NCI-H146 treated with DMSO at 0.1 percent for 48 hours (cell line): Measurements from ENCODE around the gene APCDD1.
A peak's percentile ranks its signal among the peaks of the same experiment; 100 is the strongest.

Experiments used
- DNase-seq: peaks from one replicate; lab custom pipeline; 2025; ENCODE audit not compliant: unreplicated experiment; lab: John Stamatoyannopoulos, UW

APCDD1 gene

DNA sequence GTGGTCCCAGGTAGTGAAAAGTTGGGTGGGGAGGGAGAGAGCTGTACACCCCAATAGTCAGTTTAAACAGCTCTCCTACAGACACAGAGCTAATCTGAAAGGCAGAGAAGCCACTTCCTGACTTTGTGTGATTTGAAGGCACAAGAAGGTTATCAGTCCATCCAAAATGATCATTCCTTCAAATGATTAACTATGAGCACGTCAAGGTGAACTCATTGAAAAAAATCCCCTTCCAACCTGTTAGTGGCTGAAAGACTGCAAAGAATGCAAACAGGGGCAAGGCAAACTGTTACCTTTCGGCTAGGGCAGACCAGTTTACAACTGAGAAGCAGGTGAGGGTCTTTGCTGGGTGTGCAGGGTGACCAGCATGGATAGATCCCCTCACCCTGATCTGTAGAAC, 22.8 kb upstream of the APCDD1 start:
- no peak for DNase-seq

DNA sequence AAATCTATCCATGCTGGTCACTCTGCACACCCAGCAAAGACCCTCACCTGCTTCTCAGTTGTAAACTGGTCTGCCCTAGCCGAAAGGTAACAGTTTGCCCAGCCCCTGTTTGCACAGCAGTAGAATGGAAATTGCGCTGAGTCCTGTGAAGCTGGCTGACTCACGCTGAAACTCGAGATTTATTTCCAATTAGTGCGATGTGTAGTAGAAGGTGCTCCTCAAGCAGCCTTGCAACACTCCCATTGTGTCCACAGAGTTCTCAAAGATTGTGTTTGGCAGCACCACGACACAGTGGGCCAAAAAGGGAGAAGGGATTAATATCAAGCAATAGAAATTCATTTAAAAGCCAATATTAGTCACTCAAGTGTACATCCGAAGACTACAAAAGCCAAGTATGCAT, 21.7 kb upstream of the APCDD1 start:
- peak; percentile 38 for DNase-seq

DNA sequence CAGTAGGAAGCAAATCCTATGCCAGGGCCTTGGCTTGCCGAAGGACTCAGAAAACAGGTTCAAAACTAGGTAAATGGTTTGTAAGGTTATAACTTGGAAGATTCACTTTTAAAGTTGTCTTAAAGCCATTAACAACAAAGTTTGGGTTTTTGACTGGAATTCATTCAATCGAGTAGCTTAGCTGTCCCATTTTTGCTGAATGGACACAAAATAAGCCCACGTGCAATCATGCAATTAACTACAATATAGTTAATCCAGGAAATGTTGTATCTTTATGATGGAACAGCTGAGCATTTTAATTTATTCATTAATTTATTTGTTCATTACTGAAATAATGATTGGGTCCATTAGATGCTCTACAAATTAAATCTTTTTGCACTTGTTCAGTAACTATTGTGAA, 18.3 kb upstream of the APCDD1 start:
- no peak for DNase-seq

DNA sequence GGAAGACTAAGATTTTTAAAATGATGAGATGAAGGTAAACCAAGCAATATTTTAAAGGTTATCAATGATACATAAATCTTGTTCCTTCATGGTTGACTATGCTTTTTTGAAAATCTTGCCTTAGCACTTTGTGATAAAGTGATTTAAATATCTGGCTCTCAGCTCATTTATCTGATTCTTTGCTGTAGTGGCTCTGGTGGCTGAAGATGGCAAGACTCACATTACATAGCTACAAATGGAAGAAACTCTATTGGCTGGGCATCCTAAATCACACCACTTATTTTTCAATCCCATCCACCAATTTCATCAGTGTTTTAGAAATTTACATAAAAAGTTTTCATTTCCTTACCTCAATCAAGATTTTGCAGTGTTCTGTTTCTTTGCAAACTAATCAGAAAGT, 16.6 kb upstream of the APCDD1 start:
- DNase-seq, result no peak

DNA sequence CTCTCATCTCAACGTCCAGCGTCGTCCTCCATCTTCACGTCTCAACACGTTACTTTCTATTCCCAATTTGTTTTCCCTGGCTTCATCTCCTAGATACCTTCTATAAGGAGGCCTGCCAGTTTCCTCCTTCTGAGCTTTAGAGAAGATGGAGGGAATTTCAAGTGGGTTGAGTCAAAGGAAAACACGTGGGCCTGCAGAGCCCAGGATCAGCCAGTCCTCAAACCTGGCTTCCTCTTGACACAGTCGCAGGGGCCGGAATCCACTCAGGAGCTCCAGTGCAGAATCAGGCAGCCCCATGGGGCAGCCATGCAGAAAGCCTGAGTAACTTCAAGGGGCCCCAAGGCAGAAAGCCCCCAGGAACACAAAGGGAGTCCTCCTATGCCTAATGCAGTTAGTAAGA, 14.5 kb upstream of the APCDD1 start:
- DNase-seq, result no peak

DNA sequence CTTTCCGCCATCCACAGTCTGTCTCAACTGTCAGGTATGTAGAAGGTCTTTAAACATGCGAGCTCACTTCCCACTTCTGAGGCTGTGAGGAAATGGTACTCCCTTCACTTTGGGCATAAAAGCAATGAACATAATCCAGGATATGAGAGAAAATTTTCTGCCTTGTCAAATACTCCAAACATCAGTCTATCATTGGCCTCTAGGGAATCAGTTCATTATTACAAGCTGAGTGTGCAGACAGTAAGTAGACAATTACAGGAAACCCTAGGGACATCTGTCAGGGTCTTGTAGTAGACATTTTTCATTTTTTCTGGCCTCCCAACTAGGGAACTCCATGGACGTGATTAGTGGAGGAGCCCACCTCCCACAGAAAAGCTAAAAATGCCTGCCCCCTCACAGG, 13.6 kb upstream of the APCDD1 start:
- DNase-seq, result no peak

DNA sequence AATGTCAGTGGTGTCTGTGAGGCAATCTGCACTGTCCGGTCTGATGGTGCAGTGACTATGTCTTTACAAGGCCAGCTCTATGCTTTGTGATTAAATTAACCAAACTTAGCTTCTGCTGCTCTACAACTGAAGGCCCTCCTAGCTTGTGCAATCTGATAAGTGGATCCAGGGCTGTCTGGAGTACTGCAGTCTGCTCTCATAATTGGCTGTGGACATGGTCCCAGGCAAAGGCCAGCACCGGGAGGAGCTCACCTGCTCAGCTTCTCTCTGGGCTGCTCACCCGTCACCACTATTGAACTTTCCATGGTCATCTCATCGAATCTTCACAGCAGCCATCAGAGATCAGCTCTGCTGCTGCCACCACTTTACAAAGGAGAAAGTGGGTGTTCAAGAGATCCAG, 13.0 kb upstream of the APCDD1 start:
- DNase-seq, result no peak

DNA sequence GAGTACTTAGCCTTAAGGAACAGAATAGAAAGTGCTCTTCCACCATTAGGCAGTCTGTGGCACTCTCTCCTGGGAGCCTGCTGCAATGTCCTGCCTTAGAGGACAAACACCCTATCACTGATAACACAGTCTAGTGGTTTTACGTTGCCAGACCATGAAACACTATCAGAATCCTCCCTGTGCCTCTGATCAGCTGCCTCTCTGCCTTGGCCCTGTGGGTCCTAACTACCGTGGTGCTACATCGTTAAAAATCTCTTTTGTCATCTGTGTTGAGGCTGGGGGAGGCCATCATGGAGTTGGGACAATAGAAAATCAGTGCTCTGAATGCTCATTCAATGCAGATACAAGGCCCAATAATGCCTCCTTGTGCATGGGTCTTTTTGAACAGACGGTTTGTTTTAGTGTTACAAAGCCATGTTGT, 11.9 kb upstream of the APCDD1 start:
- DNase-seq, result no peak

DNA sequence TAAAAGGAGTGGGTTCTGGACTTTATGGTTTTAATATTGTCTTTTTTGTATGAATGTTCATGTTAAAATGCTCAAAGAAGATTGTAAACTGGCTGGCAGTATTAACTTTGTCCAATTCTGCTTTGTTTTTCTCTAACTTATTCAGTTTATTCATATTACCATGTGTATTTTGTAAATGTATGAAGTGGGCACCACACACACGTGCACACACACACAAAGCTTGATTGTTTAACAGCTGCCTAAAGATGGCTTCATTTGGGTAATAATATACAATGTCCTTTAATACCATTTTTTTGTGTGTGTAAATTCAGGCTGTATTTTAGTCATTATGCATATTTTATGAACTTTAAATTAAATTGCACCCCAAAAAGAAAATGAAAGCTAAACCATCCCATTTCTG, 11.4 kb upstream of the APCDD1 start:
- DNase-seq, result no peak

DNA sequence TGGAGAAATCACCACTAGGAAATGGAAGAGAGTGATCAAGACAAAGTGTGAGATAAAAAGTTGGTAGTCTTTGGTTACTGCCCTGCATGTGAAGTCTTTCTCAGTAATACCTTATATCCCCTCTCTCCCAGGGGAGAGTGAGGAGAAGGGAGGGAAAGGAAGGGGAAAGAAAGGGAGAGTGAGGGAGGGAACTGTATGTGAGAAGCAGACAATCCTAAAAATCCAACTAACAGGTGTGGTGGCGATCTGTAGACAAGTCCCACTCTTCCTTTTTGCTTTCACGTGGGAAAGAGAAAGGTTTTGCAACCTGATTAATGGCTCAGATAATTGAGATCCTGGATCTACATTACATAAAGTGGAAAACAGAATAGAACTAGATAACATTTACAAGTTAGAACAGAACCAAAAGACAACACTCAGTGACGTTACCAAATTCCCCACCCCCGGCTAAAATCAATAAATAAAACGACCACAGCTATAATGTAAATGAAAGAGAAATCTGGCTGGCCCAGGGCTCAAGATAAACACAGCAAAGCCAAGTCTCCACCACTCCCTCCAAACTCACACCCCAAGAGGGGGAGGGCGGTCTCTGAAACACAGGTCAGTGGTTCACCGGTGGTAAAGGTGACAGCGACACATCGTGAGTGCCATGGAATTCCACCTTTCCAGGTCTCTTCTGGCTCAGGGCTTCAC, 10.0 kb upstream of the APCDD1 start:
- peak; percentile 32 for DNase-seq

DNA sequence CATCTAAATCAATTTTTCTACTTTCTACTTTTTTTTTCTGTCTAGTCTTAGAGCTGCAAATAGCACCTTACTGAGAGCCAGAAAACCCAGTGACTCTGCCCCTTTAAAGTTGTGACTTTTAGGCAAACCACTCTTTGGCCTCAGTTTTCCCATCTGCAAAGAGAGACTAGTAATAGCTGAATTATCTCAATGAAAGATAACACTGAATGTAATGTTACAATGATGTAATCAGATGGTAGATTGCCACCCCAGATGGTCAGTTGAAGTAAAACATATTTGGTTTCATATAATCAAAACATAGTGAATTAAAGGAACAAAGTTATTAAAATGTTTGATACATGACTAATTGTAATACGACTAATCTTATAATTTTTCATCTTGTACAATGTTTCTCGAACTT, 5.0 kb upstream of the APCDD1 start:
- DNase-seq, result no peak

DNA sequence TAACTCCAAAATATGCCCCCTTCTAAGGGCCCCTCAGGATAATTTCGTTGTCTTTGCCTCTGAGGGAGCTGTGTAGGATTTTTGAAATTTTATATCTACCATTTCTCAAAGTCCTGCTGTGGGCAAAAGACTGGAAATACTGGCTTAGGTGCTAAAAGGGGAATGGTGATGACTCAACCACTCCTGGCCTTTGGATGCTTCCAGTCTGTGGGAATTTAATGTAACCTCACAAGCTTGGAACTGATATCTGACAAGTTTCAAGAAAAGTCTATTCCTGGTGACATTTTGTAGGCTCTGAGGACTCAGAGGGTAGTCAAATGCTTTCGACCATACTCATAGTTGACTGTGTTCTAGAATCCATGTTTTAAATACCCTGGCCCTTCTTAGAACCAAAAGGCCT, 3.4 kb upstream of the APCDD1 start:
- no peak for DNase-seq

DNA sequence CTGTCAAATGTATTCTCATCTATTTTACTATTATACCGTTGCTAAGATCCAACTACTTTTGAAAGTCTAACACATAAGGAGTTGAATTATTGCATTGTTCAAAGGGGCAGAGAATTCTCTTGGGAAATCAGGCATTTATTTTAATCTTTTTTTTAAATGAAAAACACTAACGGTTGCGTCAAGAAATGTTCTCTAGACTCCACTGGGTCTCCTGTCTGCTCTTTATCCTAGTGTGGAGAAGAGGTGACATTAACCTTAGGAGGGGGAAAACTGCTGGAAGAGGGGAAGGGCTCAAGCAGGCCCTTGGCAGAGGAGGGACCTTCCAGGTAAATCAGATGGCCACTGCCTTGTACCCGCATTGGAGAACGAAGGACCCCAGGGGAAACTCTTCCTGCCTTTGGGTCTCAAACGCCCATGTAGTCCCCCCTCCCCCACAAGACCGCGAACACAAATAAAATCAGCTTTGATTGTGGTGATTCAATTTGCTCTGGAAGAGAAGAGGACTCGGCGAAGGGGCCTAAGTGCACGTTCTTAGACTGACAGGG, 1.1 kb upstream of the APCDD1 start:
- no peak for DNase-seq

DNA sequence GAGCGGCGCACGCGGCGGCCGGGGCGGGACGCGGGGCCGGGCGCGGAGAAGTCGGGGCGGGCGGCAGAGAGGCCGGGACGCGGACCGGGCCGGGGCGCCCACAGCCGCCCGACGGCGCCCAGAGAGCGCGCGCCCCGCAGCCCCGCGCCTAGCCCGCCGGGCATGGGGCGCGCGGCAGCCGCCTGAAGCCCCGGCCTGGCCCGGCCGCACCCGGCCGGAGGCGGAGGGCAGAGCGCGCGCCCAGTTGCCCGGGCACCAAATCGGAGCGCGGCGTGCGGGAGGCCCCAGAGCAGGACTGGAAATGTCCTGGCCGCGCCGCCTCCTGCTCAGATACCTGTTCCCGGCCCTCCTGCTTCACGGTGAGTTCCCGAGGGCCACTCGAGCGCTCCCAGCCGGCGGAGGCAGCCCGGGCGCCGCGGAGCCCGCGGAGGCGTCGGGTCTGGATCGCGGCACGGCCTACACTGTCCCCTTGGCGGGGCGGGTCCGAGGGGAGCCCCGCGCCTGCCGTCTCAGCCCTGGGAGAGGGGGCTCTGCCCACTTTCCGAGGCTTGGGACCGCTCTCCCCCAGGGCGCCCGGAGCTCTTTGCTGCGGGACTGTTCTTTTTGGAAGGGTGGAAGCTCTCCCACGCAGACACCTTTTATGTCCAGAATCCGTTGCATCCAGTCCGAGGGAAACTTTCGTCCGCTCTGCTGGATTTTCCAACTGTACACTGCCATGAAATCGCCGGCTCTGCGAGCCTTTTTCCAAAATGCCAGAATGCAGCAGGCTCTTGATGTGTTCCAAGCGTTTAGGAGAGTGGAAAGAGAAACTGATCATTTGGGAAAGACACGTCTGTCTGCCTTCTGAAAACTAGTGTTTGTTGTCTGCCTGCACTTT, 484 bp downstream of the APCDD1 start:
- no peak for DNase-seq

DNA sequence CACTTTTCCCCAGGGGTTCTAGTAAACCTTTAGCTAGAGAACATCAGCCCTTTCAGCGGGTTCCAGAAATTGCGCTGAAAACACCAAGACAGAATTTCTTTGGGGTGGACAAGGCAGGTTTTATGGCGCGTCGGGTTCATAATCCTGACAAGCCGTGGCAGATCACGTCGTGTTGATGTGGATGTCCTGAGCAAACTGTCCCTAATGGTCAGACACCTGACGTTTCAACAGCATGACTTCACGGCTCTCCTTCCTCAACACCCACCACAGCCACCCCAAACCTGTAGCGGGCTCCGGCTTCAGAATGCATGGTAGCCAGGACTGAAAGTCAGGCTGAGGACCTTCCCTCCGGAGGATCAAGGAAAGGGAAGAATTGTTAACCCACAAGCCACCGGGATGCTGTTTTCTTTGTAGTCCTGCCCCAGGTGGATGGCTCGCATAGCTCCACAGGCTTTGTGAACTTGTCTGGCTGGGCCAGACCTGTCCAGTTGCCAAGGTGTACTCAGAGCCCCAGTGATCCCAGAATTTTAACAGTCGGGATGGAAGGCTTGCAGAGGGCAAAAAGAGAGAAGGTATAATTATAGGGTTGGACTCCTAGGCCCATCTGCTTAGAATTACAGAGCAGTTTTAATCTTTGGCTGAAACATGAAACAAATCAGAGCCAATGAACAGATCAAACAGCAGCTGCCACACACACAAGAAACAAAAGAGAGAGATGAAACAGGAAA, 1.5 kb downstream of the APCDD1 start:
- peak; percentile 54 for DNase-seq

DNA sequence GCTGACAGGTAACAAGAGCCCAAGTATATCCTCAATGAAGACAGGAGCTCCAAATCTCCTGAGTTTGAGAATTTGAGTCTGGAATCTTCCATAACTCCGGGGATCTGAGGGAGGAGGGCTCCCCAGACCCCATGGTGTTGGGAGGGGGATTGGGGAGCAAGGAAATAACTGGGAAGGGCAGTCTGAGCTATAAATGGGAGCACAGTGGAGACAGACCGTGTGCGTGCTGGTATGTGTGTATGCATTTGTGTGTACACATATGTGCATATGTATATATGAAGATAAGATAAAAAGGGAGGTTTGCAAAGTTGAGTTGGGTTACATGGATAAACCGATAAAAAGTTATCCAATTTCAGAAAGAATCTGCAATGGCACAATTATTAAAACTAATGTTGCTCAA, 2.3 kb downstream of the APCDD1 start:
- no peak for DNase-seq

DNA sequence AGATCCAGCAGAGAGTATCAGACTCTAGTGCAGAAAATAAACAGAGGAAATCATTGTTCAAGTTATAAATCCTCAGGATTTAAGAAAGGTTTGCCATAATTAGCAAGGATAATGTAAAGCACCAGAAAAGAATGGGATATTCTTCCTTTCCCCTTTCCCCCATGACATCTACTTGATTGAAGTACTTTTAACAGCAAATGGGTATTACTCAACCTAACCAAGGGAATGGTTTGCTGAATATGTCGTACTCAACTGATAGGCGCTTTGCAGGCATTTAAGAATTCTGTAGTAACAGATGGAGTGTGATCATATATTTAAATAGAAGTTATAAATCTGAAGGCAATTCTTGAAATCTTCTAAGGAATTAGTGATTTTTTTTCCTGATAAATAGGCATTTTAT, 2.7 kb downstream of the APCDD1 start:
- no peak for DNase-seq

DNA sequence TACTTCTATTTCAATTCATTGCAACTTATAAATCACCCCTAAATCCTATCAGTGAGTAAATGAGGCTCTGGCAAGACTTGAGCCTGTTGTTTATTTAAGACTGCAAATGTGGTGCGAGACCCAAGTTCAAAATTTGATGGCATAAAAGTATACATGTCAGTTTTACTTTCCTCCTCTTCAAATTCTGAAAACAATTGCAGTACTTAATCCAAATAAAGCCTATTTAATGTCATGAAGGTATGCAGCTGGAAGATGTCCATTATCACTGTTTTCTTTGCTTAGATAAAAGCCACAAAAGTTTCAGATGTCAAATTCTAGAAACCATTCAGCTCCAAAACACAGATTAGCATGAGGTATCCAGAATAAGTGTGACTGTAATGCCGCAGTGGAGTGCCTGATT, 3.3 kb downstream of the APCDD1 start:
- no peak for DNase-seq

DNA sequence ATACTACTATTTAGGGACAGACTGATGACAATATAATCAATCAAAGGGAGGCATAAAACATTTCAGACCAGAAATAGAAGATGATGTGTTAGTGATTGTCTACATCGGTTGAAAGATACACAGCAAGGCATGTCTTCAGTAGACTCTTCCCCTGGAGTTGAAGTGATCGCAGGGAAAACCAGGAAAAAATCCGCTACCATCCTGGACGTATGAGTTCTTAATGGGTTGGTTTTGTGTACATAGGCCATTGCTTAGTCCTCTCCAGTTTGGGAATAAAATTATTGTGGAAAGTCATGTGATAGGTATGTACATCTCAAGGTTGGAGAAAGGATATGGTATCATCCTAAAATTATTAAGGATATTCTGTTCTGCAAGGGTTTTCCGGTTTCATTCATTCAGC, 4.3 kb downstream of the APCDD1 start:
- DNase-seq, result no peak

DNA sequence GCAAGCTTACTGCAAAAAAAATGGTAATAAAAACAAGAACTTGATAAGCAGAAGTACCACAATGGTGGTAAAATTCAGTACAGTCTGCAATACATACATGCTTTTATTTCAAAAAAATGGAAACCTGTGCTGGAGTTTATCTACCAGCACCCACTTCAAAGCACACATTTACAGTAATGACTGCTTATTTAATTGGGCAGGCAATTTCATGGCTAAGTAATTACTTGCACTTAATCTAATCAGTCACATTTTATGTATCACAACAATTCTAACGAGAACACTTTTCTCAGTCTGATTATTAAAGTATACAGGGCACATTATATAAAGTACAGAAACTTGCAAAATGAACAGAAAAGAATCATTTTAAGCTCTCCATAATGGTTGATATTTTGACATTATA, 5.2 kb downstream of the APCDD1 start:
- no peak for DNase-seq

DNA sequence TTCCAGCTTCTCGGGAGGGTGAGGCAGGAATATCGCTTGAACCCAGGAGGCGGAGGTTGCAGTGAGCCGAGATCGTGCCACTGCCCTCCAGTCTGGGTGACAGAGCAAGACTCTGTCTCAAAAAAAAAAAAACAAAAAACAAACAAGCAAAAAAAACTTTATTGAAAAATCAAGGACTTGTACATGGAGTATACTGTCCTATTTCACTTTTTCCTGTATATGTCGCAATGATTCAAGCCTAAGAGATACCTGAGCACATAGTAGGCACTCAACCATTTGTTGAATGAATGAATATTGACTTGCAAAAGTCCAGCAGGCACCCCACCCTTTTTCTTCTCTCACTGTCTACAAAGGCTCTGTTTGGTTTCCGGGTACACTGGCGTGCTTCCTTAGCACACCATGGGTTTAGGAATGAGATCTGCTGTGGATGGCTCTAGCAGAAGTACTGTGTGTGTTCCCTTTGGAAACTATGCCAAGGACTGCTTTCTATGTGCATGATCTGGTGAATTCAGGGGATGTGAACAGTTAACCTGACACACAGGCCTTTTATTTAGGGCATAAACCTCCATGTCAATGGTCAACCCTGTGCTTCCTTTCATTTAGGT, 6.1 kb downstream of the APCDD1 start:
- DNase-seq, result no peak
